ENCODE results near the gene CNOT2.

DNA sequence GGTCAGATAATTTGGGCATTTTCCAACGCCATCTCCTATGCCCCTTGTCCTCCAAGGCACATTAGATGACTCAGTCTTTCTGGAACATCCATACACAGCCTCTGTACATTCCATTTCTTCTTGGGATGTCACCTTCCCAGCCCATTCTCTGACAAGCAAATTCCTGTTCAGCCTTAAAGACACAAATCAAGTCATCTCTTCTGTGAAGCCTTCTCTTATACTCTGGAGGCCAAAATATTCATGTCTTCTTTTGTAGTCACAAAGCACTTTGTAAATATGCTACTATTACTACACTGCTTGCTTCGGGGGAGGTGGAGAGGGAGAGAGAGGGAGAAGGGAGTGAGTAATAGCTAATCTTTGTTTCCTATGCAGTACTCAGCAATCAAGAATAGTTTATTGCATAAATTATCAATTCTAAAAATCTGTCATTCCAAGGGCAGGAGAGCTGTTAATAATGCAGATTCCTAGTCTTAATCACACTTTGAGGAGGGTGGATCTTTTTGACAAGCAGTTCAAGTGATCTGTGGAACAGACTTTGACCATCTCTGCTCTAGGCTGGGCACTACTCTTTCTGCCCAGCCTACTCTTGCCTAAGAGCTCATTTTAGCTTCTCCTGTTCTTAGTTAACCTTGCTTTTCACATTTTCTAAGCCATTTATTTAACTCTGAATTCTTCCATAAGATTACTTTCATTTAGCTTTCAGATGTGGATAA is 150.7 kb downstream of the CNOT2 start:
- TF ChIP-seq, protein P1, sequence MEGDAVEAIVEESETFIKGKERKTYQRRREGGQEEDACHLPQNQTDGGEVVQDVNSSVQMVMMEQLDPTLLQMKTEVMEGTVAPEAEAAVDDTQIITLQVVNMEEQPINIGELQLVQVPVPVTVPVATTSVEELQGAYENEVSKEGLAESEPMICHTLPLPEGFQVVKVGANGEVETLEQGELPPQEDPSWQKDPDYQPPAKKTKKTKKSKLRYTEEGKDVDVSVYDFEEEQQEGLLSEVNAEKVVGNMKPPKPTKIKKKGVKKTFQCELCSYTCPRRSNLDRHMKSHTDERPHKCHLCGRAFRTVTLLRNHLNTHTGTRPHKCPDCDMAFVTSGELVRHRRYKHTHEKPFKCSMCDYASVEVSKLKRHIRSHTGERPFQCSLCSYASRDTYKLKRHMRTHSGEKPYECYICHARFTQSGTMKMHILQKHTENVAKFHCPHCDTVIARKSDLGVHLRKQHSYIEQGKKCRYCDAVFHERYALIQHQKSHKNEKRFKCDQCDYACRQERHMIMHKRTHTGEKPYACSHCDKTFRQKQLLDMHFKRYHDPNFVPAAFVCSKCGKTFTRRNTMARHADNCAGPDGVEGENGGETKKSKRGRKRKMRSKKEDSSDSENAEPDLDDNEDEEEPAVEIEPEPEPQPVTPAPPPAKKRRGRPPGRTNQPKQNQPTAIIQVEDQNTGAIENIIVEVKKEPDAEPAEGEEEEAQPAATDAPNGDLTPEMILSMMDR (IDR thresholded peaks at IDR 0.05; ENCODE audit: poor library complexity), result no peak
- TF ChIP-seq EZH2phosphoT487 (IDR thresholded peaks at IDR 0.05; ENCODE audit: low read depth, severe bottlenecking, unreplicated experiment) (no peak), EZH2 (IDR thresholded peaks at IDR 0.05; ENCODE audit: borderline replicate concordance) (no peak)
